Muscle layer of colon (tissue), 2 donors: ENCODE measurements around the gene C2CD2L.
A peak's percentile ranks its signal among the peaks of the same experiment; 100 is the strongest.
"Not testable (repeated sequence)": the region's sequence is repeated elsewhere in the genome, so short reads cannot be mapped to it uniquely, and the experiment has no call there.

Experiments used
- H3K27ac ChIP-seq: one replicate; pipeline ENCODE4 v1.7.0; 2013; ENCODE audit warnings: low read depth, mild to moderate bottlenecking, low read length, moderate library complexity
- H3K27me3 ChIP-seq, 2 donors: one replicate each; pipeline ENCODE4 v1.7.0; 2013; ENCODE audit warnings: low read length in 2 of 2, mild to moderate bottlenecking in 2 of 2; ENCODE audit not compliant: insufficient read depth in 2 of 2, control insufficient read depth in 1 of 2
- H3K36me3 ChIP-seq: one replicate; pipeline ENCODE4 v1.7.0; 2013; ENCODE audit warnings: mild to moderate bottlenecking, low read length; ENCODE audit not compliant: insufficient read depth
- H3K4me1 ChIP-seq: one replicate; pipeline ENCODE4 v1.7.0; 2013; ENCODE audit warnings: mild to moderate bottlenecking, low read length; ENCODE audit not compliant: insufficient read depth
- H3K4me3 ChIP-seq, 2 donors: one replicate each; pipeline ENCODE4 v1.7.0; 2013; ENCODE audit warnings: low read length in 2 of 2, low read depth in 1 of 2, mild to moderate bottlenecking in 1 of 2, moderate library complexity in 1 of 2
- H3K9ac ChIP-seq: one replicate; pipeline ENCODE4 v1.7.0; 2013; ENCODE audit warnings: low read length
- H3K9me3 ChIP-seq: one replicate; pipeline ENCODE4 v1.7.0; 2013; ENCODE audit warnings: mild to moderate bottlenecking, low read length
- donor health status: abdominal sarcoma.
- donor health status: Adenocarcinoma of cecum.

The C2CD2L gene

DNA sequence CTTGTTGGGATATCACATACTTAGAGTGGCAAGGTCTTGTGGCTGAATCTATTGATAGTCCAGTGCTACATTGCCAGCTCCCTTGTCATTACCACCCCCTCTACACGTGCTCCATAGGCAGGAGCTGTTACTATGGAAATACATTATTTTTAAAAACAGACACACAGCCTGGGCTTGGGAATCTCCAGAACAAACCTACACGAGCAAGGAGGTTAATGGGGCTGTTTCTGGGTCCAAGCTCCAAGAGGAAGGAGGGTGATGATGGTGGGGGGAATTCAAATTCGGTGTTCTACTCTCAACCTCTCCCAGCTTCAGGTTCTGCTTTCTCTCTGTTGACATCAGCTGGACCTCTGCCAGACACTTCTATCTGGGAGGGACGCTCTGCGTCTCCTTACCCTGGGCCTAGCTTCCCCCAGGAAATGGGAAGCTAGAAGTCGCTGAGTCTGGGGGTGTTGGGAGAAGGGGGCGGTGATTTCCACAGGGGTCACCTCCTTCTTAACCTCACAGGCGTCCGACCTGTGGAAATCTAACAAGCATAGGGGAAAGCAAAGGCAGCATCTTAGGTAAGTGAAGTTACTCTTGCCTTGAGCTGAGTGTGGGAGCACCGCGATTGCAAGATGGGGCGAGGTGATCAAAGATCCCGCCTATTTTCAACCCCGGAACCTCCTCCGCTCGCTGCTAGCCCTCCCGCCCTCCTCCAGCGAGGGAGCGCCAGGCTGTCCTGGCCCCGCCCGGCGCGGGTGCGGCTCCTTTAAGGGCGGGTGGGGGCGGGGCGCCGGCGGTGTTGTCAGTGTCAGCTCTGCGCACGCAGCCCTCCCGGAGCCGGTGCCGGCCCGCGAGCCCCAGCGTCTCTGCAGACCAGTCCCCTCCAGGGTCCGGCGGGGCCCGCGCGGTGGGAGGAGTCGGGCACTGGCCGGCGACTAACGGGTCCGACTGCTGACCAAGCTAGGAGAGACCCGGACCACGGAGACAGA, at the start of gene C2CD2L:
C2CD2L (plus strand) TSS at position 781 of the 974 bp plus-strand sequence. CDS start 398 bp downstream, outside the sequence.
- peak within 1 kb of the TSS; percentile 67 for H3K9ac ChIP-seq
- peak within 1 kb of the TSS; percentile 84 for H3K27ac ChIP-seq
- H3K4me3 ChIP-seq = peak within 1 kb of the TSS; percentile 58 to 91
- H3K36me3 ChIP-seq = peaks cover 13% of the 10 kb centered on the region
- peaks cover 27% of the 10 kb centered on the region for H3K4me1 ChIP-seq
- H3K9me3 ChIP-seq = no peaks in the 10 kb centered on the region
- no peaks in the 10 kb centered on the region for H3K27me3 ChIP-seq

DNA sequence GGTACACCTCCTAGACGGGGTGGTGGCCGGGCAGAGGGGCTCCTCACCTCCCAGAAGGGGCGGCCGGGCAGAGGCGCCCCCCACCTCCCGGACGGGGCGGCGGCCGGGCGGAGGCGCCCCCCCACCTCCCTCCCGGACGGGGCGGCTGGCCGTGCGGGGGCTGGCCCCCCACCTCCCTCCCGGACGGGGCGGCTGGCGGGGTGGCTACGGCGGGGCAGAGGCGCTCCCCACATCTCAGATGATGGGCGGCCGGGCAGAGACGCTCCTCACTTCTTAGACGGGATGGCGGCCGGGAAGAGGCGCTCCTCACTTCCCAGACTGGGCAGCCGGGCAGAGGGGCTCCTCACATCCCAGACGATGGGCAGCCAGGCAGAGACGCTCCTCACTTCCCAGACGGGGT, 48.0 kb upstream of the C2CD2L start:
- H3K9me3 ChIP-seq, H3K4me3 ChIP-seq, H3K9ac ChIP-seq, H3K27ac ChIP-seq, H3K27me3 ChIP-seq: not testable (repeated sequence)
- H3K4me1 ChIP-seq = peaks cover 14% of the 10 kb centered on the region
- peaks cover 10% of the 10 kb centered on the region for H3K36me3 ChIP-seq

DNA sequence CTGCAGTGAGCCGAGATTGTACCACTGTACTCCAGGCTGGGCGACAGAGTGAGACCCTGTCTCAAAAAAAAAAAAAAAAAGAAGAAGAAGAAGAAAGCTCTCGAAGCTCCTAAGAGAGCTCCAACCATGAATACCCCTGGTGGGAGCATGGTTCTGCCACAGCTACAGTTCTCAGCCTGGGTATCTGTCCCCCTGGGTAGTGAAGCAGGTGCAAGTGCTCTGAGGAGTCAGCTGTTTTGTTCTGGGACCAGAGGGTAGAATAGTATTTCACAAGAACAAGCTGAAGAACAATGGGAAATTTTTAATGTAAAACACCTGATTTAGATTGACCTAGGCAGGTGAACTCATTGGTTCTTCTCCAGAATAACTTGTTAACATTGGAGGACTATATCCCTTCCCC, 45.9 kb upstream of the C2CD2L start:
- Histone ChIP-seq H3K9me3 (no peaks in the 10 kb centered on the region), H3K27ac (no peak overlapping the region), H3K27me3 (no peaks in the 10 kb centered on the region), H3K4me1 (peaks cover 8% of the 10 kb centered on the region), H3K9ac (no peak overlapping the region), H3K4me3 (no peak overlapping the region), H3K36me3 (no peaks in the 10 kb centered on the region)

DNA sequence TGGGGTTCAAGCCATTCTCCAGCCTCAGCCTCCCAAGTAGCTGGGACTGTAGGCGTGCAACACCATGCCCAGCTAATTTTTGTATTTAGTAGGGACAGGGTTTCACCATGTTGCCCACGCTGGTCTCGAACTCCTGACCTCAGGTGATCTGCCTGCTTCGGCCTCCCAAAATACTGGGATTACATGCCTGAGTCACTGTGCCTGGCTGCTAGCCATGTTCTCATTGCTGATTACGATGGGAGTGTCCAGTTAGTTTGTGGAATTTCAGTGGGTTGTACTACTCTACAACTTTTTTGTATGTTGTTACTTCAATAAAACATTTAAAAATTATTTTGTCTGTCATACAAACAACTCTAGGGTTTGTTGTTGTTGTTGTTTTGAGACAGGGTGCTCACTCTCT, 44.4 kb upstream of the C2CD2L start:
- H3K27ac ChIP-seq = no peak overlapping the region
- no peak overlapping the region for H3K9ac ChIP-seq
- H3K4me3 ChIP-seq = no peak overlapping the region
- peaks cover 13% of the 10 kb centered on the region for H3K4me1 ChIP-seq
- no peaks in the 10 kb centered on the region for H3K27me3 ChIP-seq
- no peaks in the 10 kb centered on the region for H3K36me3 ChIP-seq
- no peaks in the 10 kb centered on the region for H3K9me3 ChIP-seq

DNA sequence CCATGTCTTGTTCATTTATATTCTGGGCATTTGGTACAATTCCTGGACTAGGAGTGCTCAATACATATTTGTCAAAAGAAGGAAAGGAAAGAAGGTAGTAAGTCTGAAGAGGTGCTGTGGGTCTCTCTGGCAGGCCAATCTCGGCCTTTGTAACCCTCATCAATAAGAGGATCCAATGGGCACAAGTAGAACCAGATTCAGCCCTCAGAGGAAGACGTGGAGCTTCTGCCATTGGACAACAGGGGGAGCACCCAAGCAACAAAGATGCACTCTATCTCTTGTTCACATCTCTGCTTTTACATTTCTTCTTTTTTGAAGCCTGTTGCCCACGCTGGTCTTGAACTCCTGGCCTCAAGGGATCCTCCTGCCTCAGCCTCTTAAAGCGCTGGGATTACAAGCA, 41.8 kb upstream of the C2CD2L start:
- peaks cover 4% of the 10 kb centered on the region for H3K36me3 ChIP-seq
- no peak overlapping the region for H3K27ac ChIP-seq
- H3K27me3 ChIP-seq = no peaks in the 10 kb centered on the region

DNA sequence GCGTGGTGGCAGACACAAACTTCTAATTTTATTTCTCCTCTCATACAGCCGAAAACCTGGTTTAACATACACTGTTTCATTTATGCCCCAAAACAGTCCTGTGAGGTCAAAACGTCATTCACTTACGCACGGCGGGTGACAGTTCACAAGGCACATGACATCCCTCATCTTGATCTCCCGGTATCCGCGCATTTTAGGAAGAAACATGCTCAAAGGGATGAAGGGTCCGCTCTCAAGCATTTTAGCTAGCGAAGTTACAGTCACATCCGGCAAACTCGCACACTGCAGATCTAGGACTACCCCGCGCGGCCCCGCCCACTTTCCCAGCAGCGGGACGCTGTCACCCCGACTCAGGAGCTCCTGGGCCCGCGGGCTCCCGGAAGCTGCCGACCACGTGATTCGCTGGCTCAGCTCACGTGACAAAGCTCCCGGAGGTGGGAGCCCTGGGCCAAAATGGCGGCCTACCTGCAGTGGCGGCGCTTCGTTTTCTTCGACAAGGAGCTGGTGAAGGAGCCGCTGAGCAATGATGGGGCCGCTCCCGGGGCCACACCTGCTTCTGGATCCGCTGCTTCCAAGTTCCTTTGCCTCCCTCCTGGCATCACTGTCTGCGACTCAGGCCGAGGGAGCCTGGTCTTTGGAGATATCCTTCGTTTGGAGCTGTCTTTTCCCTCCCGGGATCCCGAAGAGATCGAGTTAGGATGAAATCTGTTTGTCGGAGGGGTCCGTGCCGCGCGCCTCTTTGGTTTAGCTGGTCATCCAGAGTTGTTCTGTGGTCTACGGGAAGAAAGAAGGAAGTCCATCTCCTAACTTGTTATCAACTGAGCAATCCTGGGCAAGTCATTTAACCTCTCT, 39.5 kb upstream of the C2CD2L start, which contains the start of gene VPS11:
VPS11 (plus strand) TSS at position 448 of the 852 bp plus-strand sequence; CDS start at position 454, 6 bp downstream.
- peaks cover 18% of the 10 kb centered on the region for H3K36me3 ChIP-seq
- no peaks in the 10 kb centered on the region for H3K9me3 ChIP-seq
- H3K9ac ChIP-seq = peak within 1 kb of the TSS; percentile 93
- peaks cover 22% of the 10 kb centered on the region for H3K4me1 ChIP-seq
- H3K27ac ChIP-seq = peak within 1 kb of the TSS; percentile 95
- H3K27me3 ChIP-seq = no peaks in the 10 kb centered on the region
- H3K4me3 ChIP-seq = peak within 1 kb of the TSS; percentile 51 to 100

More for the DNA sequence above, 41.8 kb upstream of the C2CD2L start:
- H3K4me3 ChIP-seq = no peak overlapping the region
- H3K9me3 ChIP-seq = no peaks in the 10 kb centered on the region
- no peak overlapping the region for H3K9ac ChIP-seq
- H3K4me1 ChIP-seq = peaks cover 22% of the 10 kb centered on the region

DNA sequence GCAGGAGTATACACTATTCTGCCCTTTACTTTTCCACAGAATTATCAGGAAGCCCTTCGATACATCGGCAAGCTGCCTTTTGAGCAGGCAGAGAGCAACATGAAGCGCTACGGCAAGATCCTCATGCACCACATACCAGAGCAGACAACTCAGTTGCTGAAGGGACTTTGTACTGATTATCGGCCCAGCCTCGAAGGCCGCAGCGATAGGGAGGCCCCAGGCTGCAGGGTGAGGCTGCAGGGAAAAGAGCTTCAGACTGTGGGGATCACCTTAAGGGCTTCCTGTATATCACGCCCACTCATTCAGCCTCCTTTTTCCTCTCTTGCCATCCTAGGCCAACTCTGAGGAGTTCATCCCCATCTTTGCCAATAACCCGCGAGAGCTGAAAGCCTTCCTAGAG, 29.3 kb upstream of the C2CD2L start:
- H3K4me1 ChIP-seq = no peaks in the 10 kb centered on the region
- no peak overlapping the region for H3K4me3 ChIP-seq
- no peaks in the 10 kb centered on the region for H3K9me3 ChIP-seq
- H3K36me3 ChIP-seq = peaks cover 77% of the 10 kb centered on the region
- no peak overlapping the region for H3K9ac ChIP-seq
- no peak overlapping the region for H3K27ac ChIP-seq
- no peaks in the 10 kb centered on the region for H3K27me3 ChIP-seq

DNA sequence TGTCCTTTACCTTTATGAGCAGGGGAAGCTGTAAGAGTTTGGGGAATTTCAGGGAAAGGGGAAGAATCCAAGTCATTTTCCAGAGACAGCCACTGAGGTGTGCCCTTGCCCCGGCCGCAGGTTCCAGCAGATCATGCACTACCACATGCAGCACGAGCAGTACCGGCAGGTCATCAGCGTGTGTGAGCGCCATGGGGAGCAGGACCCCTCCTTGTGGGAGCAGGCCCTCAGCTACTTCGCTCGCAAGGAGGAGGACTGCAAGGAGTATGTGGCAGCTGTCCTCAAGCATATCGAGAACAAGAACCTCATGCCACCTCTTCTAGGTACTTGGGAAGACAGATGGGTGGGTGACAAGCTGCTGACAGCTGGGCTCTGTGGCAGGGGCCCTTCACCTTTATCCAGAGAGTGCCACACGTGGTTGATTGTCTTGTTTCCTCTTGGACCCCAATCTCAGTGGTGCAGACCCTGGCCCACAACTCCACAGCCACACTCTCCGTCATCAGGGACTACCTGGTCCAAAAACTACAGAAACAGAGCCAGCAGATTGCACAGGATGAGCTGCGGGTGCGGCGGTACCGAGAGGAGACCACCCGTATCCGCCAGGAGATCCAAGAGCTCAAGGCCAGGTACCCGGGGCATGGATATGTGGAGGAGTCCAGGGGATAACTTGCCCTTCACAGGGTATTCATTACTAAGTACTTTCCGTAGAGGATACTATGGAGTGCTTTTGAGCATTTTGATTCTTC, 28.3 kb upstream of the C2CD2L start:
- Histone ChIP-seq H3K9ac (no peak overlapping the region), H3K4me3 (no peak overlapping the region), H3K9me3 (no peaks in the 10 kb centered on the region), H3K4me1 (no peaks in the 10 kb centered on the region), H3K27me3 (no peaks in the 10 kb centered on the region), H3K36me3 (peaks cover 67% of the 10 kb centered on the region), H3K27ac (no peak overlapping the region)

DNA sequence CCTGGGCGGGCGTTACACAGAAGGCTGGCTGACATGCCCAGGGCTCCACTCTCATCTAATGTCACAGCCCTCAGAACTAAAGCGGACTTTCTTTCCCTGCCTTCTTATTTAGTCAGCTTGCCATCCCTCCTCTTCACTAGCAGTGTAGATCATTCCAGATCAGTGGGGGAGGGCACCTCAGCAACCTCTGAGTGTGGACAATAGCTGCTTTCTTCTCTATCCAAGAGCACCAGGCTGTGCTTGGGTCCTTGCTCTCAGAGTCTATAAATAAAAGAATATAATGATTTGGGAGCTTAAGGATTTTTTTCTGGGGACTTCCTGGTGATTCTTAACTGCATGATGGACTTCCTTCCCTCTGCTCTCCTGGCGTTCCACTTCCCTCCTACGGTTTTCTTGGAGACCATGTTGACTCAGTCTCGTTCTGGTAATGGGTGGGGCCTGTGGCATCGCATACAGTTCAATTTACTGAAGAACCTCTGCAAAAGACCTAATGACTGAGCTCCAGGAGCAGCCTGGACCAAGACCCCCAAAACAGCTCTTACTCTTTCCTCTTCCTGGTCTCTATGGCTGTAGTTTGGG, 25.4 kb upstream of the C2CD2L start:
- H3K9me3 ChIP-seq = no peaks in the 10 kb centered on the region
- peaks cover 14% of the 10 kb centered on the region for H3K4me1 ChIP-seq
- no peaks in the 10 kb centered on the region for H3K27me3 ChIP-seq
- no peak overlapping the region for H3K4me3 ChIP-seq
- H3K9ac ChIP-seq = no peak overlapping the region
- H3K27ac ChIP-seq = no peak overlapping the region
- peaks cover 54% of the 10 kb centered on the region for H3K36me3 ChIP-seq

DNA sequence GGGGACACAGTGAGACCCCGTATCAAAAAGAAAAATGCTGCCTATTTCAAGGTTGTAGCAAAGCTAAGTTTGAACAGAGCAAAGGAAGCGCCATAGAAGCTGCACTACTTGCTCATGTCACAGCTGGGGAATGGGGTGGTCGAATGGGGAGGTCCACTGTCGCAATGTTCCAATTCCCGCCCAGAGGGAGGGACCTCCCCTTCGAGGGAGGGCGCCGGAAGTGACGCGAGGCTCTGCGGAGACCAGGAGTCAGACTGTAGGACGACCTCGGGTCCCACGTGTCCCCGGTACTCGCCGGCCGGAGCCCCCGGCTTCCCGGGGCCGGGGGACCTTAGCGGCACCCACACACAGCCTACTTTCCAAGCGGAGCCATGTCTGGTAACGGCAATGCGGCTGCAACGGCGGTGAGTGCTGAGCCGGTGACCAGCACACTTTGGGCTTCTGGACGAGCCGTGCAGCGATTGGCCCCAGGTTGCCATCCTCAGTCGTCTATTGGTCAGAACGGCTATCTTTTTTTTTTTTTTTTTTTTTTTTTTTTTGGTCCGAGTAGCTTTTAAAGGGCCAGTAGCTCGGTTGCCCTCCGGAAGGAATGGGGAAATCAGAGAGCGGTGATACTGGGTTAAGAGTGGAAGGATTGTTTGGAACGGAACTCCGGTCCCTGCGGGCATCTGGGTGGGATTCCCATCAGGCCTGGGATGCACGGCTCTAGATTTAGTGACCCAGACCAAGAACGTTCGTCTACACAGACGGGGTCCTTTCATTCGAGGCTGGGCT, 22.3 kb upstream of the C2CD2L start, which contains the start of gene HMBS:
HMBS (plus strand) TSS at position 219 of the 774 bp plus-strand sequence; CDS start at position 372, 153 bp downstream.
- Histone ChIP-seq H3K36me3 (peaks cover 35% of the 10 kb centered on the region), H3K9ac (peak within 1 kb of the TSS; percentile 86), H3K27me3 (no peaks in the 10 kb centered on the region), H3K4me1 (peaks cover 14% of the 10 kb centered on the region), H3K9me3 (no peaks in the 10 kb centered on the region), H3K27ac (peak within 1 kb of the TSS; percentile 94), H3K4me3 (peak within 1 kb of the TSS; percentile 74 to 83)
